A549 (cell line): Measurements from ENCODE around the gene GRIPAP1. TPM values are rescaled to one million over a fixed set of nuclear protein-coding genes. Genes with fewer than 3 reads are reported as not detected.

Source experiments
- ATAC-seq, 2 experiments: fragments of 200-7000 bp in 1 of 2; fragments of >200 bp in 1 of 2; cut with Nextera tagmentation in 1 of 2; cut with Tn5 transposase in 1 of 2; 3 replicates each; pipeline versions ENCODE4 v1.8.0 to v1.9.1; 2018 to 2020; ENCODE audit warnings: mild to moderate bottlenecking in 1 of 2, moderate library complexity in 1 of 2
- CTCF ChIA-PET: fragments of 300-600 bp; sonication (Branson Sonifier 250); formaldehyde crosslinking; extraction: SDS; loops from one replicate; lab custom pipeline; 2021; ENCODE audit warnings: antibody characterized with exemption, inconsistent platforms; lab: Yijun Ruan, JAX
- POLR2A ChIA-PET: fragments of 350-600 bp; formaldehyde crosslinking; extraction: SDS; loops from one replicate; lab custom pipeline; 2021; ENCODE audit warnings: antibody characterized with exemption, inconsistent platforms; lab: Yijun Ruan, JAX
- DNase-seq, 2 experiments: peaks; one replicate each; pipeline versions ENCODE4 v3.0.0 to v3.0.0-alpha.2; 2011 to 2016; ENCODE audit warnings: low read depth in 1 of 2, low spot score in 1 of 2
- FAIRE-seq: peaks from 2 replicates; lab custom pipeline; 2011; peaks lifted over from hg19 to GRCh38; lab: Jason Lieb, UNC
- H3K27ac ChIP-seq, 2 experiments: fragments of >200 bp; sonication (Bioruptor Twin); formaldehyde crosslinking; 3 replicates each; pipeline ENCODE4 v1.5.1; 2016 to 2017
- H3K4me1 ChIP-seq: fragments of >200 bp; sonication (Bioruptor Twin); formaldehyde crosslinking; 3 replicates; pipeline ENCODE4 v1.6.1; 2016
- H3K4me2 ChIP-seq: fragments of >200 bp; sonication (Bioruptor Twin); formaldehyde crosslinking; 3 replicates; pipeline ENCODE4 v1.6.1; 2016
- H3K4me3 ChIP-seq: fragments of >200 bp; sonication (Bioruptor Twin); formaldehyde crosslinking; 3 replicates; pipeline ENCODE4 v1.5.1; 2016
- H3K9me3 ChIP-seq: fragments of >200 bp; sonication (Bioruptor Twin); formaldehyde crosslinking; 3 replicates; pipeline ENCODE4 v1.6.1; 2016
- BHLHE40 ChIP-seq: IDR thresholded peaks from 2 replicates; pipeline ENCODE4 v1.6.1; 2012; ENCODE audit warnings: low read depth, low read length, inconsistent platforms
- CBX8 ChIP-seq: fragments of 200-600 bp; sonication (generic); IDR thresholded peaks from 2 replicates; pipeline ENCODE4 v1.6.1; 2016
- CEBPB ChIP-seq, 2 experiments: fragments of >200 bp in 1 of 2; sonication (Bioruptor Twin) in 1 of 2; formaldehyde crosslinking in 1 of 2; IDR thresholded peaks; 2 replicates each; pipeline ENCODE4 v1.6.1; 2012 to 2016
- ESRRA ChIP-seq: fragments of 150-350 bp; IDR thresholded peaks from 2 replicates; pipeline ENCODE4 v1.6.1; 2014; ENCODE audit warnings: mild to moderate bottlenecking, low read length, borderline replicate concordance
- FOSB ChIP-seq: fragments of 250-450 bp; sonication (Bioruptor Pico); IDR thresholded peaks from 2 replicates; pipeline ENCODE4 v1.5.0; 2020; ENCODE audit warnings: mild to moderate bottlenecking, moderate library complexity
- GATA3 ChIP-seq: IDR thresholded peaks from 2 replicates; pipeline ENCODE4 v1.6.1; 2012; ENCODE audit warnings: borderline replicate concordance
- HOXA7 ChIP-seq: fragments of 250-450 bp; sonication (Bioruptor Pico); IDR thresholded peaks from 2 replicates; pipeline ENCODE4 v1.5.0; 2020; ENCODE audit warnings: mild to moderate bottlenecking, moderate library complexity
- HOXB5 ChIP-seq: fragments of 250-450 bp; sonication (Bioruptor Pico); IDR thresholded peaks from 2 replicates; pipeline ENCODE4 v1.5.0; 2020; ENCODE audit warnings: mild to moderate bottlenecking, moderate library complexity
- JUN ChIP-seq, 2 experiments: fragments of >200 bp; sonication (Bioruptor Twin); formaldehyde crosslinking; IDR thresholded peaks; 2 replicates in 1 of 2; 3 replicates in 1 of 2; pipeline ENCODE4 v1.6.1; 2016 to 2017
- NR3C1 ChIP-seq: fragments of >200 bp; sonication (Bioruptor Twin); formaldehyde crosslinking; IDR thresholded peaks from 3 replicates; pipeline ENCODE4 v1.6.1; 2017
- PHF8 ChIP-seq: fragments of 200-600 bp; sonication (generic); IDR thresholded peaks from 2 replicates; pipeline ENCODE4 v1.6.1; 2016; ENCODE audit warnings: low read depth, mild to moderate bottlenecking, antibody characterized with exemption, moderate library complexity, borderline replicate concordance
- POLR2A ChIP-seq: IDR thresholded peaks from 2 replicates; pipeline ENCODE4 v1.6.1; 2012; ENCODE audit warnings: mild to moderate bottlenecking, low read length
- POLR2AphosphoS2 ChIP-seq: conservative IDR thresholded peaks from 2 replicates; pipeline ENCODE4 v1.6.1; 2012; ENCODE audit warnings: low read length, improper control_type of control experiment, inconsistent platforms
- RFX5 ChIP-seq: fragments of 450-650 bp; IDR thresholded peaks from 2 replicates; pipeline ENCODE4 v1.7.1; 2014; ENCODE audit warnings: antibody characterized with exemption, mild to moderate bottlenecking, moderate library complexity
- TFCP2L1 ChIP-seq: fragments of 250-450 bp; sonication (Bioruptor Pico); IDR thresholded peaks from 2 replicates; pipeline ENCODE4 v1.5.0; 2021; ENCODE audit warnings: mild to moderate bottlenecking
- ZC3H11A ChIP-seq: fragments of 450-650 bp; IDR thresholded peaks from 2 replicates; pipeline ENCODE4 v1.6.1; 2014; ENCODE audit warnings: antibody characterized with exemption, mild to moderate bottlenecking
- ZFP36 ChIP-seq: fragments of 450-650 bp; IDR thresholded peaks from 2 replicates; pipeline ENCODE4 v1.6.1; 2014; ENCODE audit warnings: borderline replicate concordance; ENCODE audit not compliant: partially characterized antibody
- ZSCAN20 ChIP-seq: fragments of 250-450 bp; sonication (Bioruptor Pico); IDR thresholded peaks from 2 replicates; pipeline ENCODE4 v1.8.0; 2022; ENCODE audit warnings: mild to moderate bottlenecking, moderate library complexity
- WGBS: methylation state at CpG from one replicate; pipeline ENCODE4 v1.1.6; 2017; ENCODE audit errors: missing lambda C conversion rate; 5-methylcytosine and 5-hydroxymethylcytosine counted together
- polyA plus RNA-seq, 4 experiments: library from polyadenylated mRNA; depleted of rRNA in 3 of 4; stranded (reverse); fragments of >200 nt; fragmentation: RNase III in 1 of 4; extraction: RNeasy Plus Mini Kit Qiagen cat#74134 plus additional on column Dnase treatment in 1 of 4; gene quantifications; 2 replicates in 3 of 4; 3 replicates in 1 of 4; pipeline ENCODE4 v1.2.3, GENCODE V29; 2011 to 2017
- TF ChIP-seq, protein P1 (sequence below): fragments of >200 bp; sonication (Bioruptor Twin); formaldehyde crosslinking; IDR thresholded peaks from 3 replicates; pipeline ENCODE4 v1.5.1; 2016
- TF ChIP-seq, protein P2 (sequence below): fragments of 250-450 bp; sonication (Bioruptor Pico); IDR thresholded peaks from 2 replicates; pipeline ENCODE4 v1.5.0; 2021; ENCODE audit warnings: mild to moderate bottlenecking, moderate library complexity, borderline replicate concordance
- TF ChIP-seq, protein P3 (sequence below): IDR thresholded peaks from 2 replicates; pipeline ENCODE4 v1.6.1; 2012
- TF ChIP-seq, protein P4 (sequence below): fragments of 200-600 bp; sonication (generic); IDR thresholded peaks from 2 replicates; pipeline ENCODE4 v1.6.1; 2016; ENCODE audit warnings: antibody characterized with exemption, mild to moderate bottlenecking, moderate library complexity
- TF ChIP-seq, protein P5 (sequence below): fragments of >200 bp; sonication (Bioruptor Twin); formaldehyde crosslinking; IDR thresholded peaks from 2 replicates; pipeline ENCODE4 v1.6.1; 2016
- TF ChIP-seq, protein P6 (sequence below): IDR thresholded peaks from 2 replicates; pipeline ENCODE4 v1.6.1; 2012; ENCODE audit warnings: low read depth, borderline replicate concordance

Gene GRIPAP1
- polyA plus RNA-seq, 2 of the 4 experiments (the other 2 are of a cell fraction), result 33.7 to 34.3 TPM

DNA sequence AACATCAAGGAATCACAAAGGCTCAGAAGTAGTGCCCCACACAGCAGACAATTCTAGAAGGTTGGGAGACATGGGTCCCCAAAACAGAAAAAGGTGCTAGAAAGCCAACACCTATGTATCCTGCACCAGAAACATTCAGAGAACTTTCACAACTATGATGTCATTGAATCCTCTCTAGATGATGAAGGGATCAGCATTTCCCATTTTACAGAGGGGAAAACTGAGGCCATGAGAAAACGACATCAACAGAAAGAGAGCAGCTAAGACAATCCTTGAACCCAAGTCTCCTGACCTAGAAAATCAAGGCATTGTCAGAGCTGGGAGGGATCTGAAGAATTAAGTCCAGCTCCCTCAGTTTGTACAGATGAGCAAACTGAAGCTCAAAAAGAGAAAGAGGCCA lies 33.7 kb downstream of the GRIPAP1 start:
- TF ChIP-seq, protein P1, sequence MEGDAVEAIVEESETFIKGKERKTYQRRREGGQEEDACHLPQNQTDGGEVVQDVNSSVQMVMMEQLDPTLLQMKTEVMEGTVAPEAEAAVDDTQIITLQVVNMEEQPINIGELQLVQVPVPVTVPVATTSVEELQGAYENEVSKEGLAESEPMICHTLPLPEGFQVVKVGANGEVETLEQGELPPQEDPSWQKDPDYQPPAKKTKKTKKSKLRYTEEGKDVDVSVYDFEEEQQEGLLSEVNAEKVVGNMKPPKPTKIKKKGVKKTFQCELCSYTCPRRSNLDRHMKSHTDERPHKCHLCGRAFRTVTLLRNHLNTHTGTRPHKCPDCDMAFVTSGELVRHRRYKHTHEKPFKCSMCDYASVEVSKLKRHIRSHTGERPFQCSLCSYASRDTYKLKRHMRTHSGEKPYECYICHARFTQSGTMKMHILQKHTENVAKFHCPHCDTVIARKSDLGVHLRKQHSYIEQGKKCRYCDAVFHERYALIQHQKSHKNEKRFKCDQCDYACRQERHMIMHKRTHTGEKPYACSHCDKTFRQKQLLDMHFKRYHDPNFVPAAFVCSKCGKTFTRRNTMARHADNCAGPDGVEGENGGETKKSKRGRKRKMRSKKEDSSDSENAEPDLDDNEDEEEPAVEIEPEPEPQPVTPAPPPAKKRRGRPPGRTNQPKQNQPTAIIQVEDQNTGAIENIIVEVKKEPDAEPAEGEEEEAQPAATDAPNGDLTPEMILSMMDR, result no peak
- TF ChIP-seq, protein P2, sequence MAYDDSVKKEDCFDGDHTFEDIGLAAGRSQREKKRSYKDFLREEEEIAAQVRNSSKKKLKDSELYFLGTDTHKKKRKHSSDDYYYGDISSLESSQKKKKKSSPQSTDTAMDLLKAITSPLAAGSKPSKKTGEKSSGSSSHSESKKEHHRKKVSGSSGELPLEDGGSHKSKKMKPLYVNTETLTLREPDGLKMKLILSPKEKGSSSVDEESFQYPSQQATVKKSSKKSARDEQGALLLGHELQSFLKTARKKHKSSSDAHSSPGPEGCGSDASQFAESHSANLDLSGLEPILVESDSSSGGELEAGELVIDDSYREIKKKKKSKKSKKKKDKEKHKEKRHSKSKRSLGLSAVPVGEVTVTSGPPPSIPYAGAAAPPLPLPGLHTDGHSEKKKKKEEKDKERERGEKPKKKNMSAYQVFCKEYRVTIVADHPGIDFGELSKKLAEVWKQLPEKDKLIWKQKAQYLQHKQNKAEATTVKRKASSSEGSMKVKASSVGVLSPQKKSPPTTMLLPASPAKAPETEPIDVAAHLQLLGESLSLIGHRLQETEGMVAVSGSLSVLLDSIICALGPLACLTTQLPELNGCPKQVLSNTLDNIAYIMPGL (CRISPR knock-in tag), result no peak
- TF ChIP-seq BHLHE40, result no peak
- TF ChIP-seq ESRRA, result no peak
- TF ChIP-seq TFCP2L1, result no peak
- TF ChIP-seq, protein P3, sequence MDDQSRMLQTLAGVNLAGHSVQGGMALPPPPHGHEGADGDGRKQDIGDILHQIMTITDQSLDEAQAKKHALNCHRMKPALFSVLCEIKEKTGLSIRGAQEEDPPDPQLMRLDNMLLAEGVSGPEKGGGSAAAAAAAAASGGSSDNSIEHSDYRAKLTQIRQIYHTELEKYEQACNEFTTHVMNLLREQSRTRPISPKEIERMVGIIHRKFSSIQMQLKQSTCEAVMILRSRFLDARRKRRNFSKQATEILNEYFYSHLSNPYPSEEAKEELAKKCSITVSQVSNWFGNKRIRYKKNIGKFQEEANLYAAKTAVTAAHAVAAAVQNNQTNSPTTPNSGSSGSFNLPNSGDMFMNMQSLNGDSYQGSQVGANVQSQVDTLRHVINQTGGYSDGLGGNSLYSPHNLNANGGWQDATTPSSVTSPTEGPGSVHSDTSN, result no peak
- no peak for TF ChIP-seq RFX5
- TF ChIP-seq ZFP36, result no peak
- no peak for TF ChIP-seq POLR2AphosphoS2
- TF ChIP-seq CBX8, result no peak
- TF ChIP-seq NR3C1, result no peak
- TF ChIP-seq HOXB5, result no peak
- no peak for TF ChIP-seq ZC3H11A
- no peak overlapping the region for H3K4me3 ChIP-seq
- WGBS, result 0% methylated on average over 1 of the region's 1 CpG
- H3K4me2 ChIP-seq, result no peak overlapping the region
- CTCF ChIA-PET, result no interaction called here
- FAIRE-seq (no peak), DNase-seq (no peak), ATAC-seq (no peak)
- H3K9me3 ChIP-seq, result no peaks in the 10 kb centered on the region
- peaks cover 13% of the 10 kb centered on the region for H3K4me1 ChIP-seq
- POLR2A ChIA-PET, result interaction anchor here (1.0 kb wide), 1 partner anchor 74 kb away, joined by 4 read pairs; no protein-coding TSS in a partner anchor
- H3K27ac ChIP-seq, result no peak overlapping the region

DNA sequence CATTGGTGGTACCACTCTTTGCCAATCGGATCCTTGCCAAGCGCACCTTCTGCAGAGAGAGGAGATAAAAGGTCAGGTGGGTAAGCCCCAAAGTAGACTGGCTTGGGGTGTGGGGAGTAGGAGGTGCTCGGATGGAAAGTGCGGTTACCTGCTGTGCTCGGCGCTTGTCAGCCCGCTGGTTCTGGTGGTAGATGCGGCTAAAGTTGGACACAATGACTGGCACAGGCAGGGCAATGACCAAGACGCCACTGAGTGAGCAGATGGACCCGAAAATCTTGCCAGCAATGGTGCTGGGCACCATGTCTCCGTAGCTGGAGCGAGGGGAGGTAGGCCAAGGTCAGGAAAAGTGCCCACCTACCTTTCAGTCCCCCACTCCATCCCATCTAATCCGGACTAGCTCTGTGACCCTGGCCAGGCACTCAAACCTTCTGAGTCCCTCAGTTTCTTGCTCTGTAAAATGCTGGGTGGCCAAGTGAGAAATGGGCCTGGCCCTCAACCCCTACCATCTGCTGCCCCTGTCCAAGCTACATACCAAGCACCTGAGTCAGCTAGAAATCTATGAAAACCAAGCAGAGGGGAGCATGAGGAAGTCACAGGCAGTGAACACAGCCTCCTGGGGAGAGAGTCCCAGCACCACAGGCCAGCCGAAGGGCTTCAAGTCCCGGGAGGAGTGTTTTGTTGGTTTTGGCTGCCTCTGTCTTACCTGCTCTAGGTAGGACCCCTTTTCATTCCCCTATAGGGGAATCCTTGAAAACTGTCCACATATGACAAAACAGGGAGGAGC lies 35.1 kb downstream of the GRIPAP1 start:
- CTCF ChIA-PET, result interaction anchor here (1.1 to 1.5 kb wide), 3 partner anchors 9 to 77 kb away, joined by 3 to 4 read pairs (median 4); no protein-coding TSS in a partner anchor
- POLR2A ChIA-PET, result interaction anchor here (0.6 kb wide), 1 partner anchor 33 kb away, joined by 7 read pairs; no protein-coding TSS in a partner anchor
- H3K4me1 ChIP-seq, result peaks cover 10% of the 10 kb centered on the region
- DNase-seq, result no peak
- no peaks in the 10 kb centered on the region for H3K9me3 ChIP-seq
- 0 out of 6 replicates have a peak overlapping the region, but pooled peaks of 1 of the 2 experiments have one; percentile 12 for H3K27ac ChIP-seq
- 80% methylated on average over 14 of the region's 15 CpGs for WGBS
- no peak overlapping the region for H3K4me2 ChIP-seq
- ATAC-seq, result 0 out of 6 replicates have a peak, but pooled peaks of 1 of the 2 experiments have one; percentile 26
- no peak overlapping the region for H3K4me3 ChIP-seq
- FAIRE-seq, result no peak
- TF ChIP-seq ZFP36, result no peak
- TF ChIP-seq GATA3, result no peak
- TF ChIP-seq JUN (IDR thresholded peaks at IDR 0.05), result no peak
- TF ChIP-seq CEBPB (IDR thresholded peaks at IDR 0.05), result no peak
- TF ChIP-seq, protein P4, sequence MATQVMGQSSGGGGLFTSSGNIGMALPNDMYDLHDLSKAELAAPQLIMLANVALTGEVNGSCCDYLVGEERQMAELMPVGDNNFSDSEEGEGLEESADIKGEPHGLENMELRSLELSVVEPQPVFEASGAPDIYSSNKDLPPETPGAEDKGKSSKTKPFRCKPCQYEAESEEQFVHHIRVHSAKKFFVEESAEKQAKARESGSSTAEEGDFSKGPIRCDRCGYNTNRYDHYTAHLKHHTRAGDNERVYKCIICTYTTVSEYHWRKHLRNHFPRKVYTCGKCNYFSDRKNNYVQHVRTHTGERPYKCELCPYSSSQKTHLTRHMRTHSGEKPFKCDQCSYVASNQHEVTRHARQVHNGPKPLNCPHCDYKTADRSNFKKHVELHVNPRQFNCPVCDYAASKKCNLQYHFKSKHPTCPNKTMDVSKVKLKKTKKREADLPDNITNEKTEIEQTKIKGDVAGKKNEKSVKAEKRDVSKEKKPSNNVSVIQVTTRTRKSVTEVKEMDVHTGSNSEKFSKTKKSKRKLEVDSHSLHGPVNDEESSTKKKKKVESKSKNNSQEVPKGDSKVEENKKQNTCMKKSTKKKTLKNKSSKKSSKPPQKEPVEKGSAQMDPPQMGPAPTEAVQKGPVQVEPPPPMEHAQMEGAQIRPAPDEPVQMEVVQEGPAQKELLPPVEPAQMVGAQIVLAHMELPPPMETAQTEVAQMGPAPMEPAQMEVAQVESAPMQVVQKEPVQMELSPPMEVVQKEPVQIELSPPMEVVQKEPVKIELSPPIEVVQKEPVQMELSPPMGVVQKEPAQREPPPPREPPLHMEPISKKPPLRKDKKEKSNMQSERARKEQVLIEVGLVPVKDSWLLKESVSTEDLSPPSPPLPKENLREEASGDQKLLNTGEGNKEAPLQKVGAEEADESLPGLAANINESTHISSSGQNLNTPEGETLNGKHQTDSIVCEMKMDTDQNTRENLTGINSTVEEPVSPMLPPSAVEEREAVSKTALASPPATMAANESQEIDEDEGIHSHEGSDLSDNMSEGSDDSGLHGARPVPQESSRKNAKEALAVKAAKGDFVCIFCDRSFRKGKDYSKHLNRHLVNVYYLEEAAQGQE, result no peak
- TF ChIP-seq, protein P2 (CRISPR knock-in tag), result no peak
- no peak for TF ChIP-seq TFCP2L1
- no peak for TF ChIP-seq FOSB (CRISPR knock-in tag)
- TF ChIP-seq PHF8, result no peak
- no peak for TF ChIP-seq HOXA7 (CRISPR knock-in tag)
- no peak for TF ChIP-seq POLR2A
- TF ChIP-seq, protein P5, sequence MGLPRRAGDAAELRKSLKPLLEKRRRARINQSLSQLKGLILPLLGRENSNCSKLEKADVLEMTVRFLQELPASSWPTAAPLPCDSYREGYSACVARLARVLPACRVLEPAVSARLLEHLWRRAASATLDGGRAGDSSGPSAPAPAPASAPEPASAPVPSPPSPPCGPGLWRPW, result no peak
- TF ChIP-seq BHLHE40, result no peak
- TF ChIP-seq, protein P6, sequence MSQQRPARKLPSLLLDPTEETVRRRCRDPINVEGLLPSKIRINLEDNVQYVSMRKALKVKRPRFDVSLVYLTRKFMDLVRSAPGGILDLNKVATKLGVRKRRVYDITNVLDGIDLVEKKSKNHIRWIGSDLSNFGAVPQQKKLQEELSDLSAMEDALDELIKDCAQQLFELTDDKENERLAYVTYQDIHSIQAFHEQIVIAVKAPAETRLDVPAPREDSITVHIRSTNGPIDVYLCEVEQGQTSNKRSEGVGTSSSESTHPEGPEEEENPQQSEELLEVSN, result no peak
- no peak for TF ChIP-seq ZSCAN20
